CD4-positive, CD25-positive, alpha-beta regulatory T cell (primary cell): ENCODE data around the gene CAB39. TPM values are rescaled to one million over a fixed set of nuclear protein-coding genes. Genes with fewer than 3 reads are reported as not detected.

Experiments used
- ATAC-seq, 2 donors: fragments of 150-1000 bp; cut with Tn5 transposase; one replicate each; pipeline ENCODE4 v1.10.0; 2021; ENCODE audit warnings: low read depth in 2 of 2, moderate number of reproducible peaks in 2 of 2, moderate library complexity in 1 of 2
- DNase-seq, 3 donors: peaks; one replicate each; pipeline versions ENCODE4 v3.0.0 to v3.0.0-alpha.2; 2012 to 2022; ENCODE audit warnings: mixed read lengths in 1 of 3
- H3K27ac ChIP-seq: one replicate; pipeline ENCODE4 v1.7.0; 2013; ENCODE audit warnings: mild to moderate bottlenecking, low read length; ENCODE audit not compliant: insufficient read depth, poor library complexity, severe bottlenecking
- H3K27me3 ChIP-seq: one replicate; pipeline ENCODE4 v1.7.0; 2013; ENCODE audit warnings: low read length; ENCODE audit not compliant: control insufficient read depth, insufficient read depth
- H3K36me3 ChIP-seq: one replicate; pipeline ENCODE4 v1.7.0; 2013; ENCODE audit warnings: mild to moderate bottlenecking, low read length, moderate library complexity; ENCODE audit not compliant: control insufficient read depth, insufficient read depth
- H3K4me1 ChIP-seq: 2 replicates; pipeline ENCODE4 v1.7.0; 2013; ENCODE audit warnings: mild to moderate bottlenecking, low read length; ENCODE audit not compliant: insufficient read depth, control insufficient read depth, poor library complexity, severe bottlenecking
- H3K4me3 ChIP-seq: one replicate; pipeline ENCODE4 v1.7.0; 2013; ENCODE audit warnings: low read depth, mild to moderate bottlenecking, low read length, moderate library complexity
- H3K9me3 ChIP-seq, 2 experiments: 1 replicate in 1 of 2; 2 replicates in 1 of 2; pipeline ENCODE4 v1.7.0; 2013; ENCODE audit warnings: low read length in 2 of 2, mild to moderate bottlenecking in 1 of 2, moderate library complexity in 1 of 2; ENCODE audit not compliant: control insufficient read depth in 2 of 2
- H3K27ac Mint-ChIP-seq, 3 donors: one replicate each; pipeline ENCODE4 v1.8.0; 2020 to 2022; ENCODE audit warnings: mild to moderate bottlenecking in 3 of 3, mixed read lengths in 3 of 3, moderate library complexity in 2 of 3
- H3K27me3 Mint-ChIP-seq: one replicate; pipeline ENCODE4 v1.8.0; 2022; ENCODE audit warnings: mild to moderate bottlenecking, mixed read lengths
- H3K36me3 Mint-ChIP-seq: one replicate; pipeline ENCODE4 v1.8.0; 2020; ENCODE audit warnings: mixed read lengths
- H3K4me1 Mint-ChIP-seq, 4 donors: one replicate each; pipeline ENCODE4 v1.8.0; 2020 to 2022; ENCODE audit warnings: mixed read lengths in 4 of 4, mild to moderate bottlenecking in 1 of 4
- H3K4me3 Mint-ChIP-seq, 4 donors: one replicate each; pipeline ENCODE4 v1.8.0; 2020 to 2022; ENCODE audit warnings: mild to moderate bottlenecking in 4 of 4, mixed read lengths in 4 of 4, moderate library complexity in 3 of 4
- H3K9me3 Mint-ChIP-seq, 7 donors: one replicate each; pipeline ENCODE4 v1.8.0; 2020 to 2022; ENCODE audit warnings: mixed read lengths in 7 of 7, mild to moderate bottlenecking in 3 of 7, moderate library complexity in 2 of 7
- polyA plus RNA-seq, 4 donors: library from polyadenylated mRNA; unstranded; fragments of 300-500 nt; fragmentation: Illumina TruSeq; gene quantifications; one replicate each; pipeline ENCODE4 v1.2.3, GENCODE V29; 2021
- total RNA-seq: library from RNA; stranded (reverse); gene quantifications from one replicate; pipeline ENCODE4 v1.2.3, GENCODE V29; 2022

The CAB39 gene
- total and polyA plus RNA-seq, 5 donors from 2014 or later: 64.3 to 114 (median 85.8) TPM

DNA sequence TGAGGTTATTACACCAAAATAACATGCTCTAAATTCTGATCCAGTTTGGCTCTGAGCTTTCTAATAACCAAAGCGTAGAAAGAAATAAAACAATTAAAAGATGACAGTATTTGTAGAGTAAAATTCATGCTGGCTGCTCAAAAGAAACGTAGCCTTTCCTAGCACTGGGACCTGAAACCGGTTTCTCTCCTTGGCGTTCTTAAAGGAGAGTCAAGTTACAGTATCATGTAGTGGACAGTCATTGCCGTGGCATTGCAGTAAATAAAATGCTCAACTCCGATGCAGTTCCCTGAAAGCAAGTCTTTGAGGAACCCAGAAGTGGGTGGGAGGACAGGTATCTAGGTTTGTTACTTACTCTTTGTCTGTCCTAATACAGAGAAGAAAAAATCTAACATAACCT lies 99.4 kb downstream of the CAB39 start:
- no peaks in the 10 kb centered on the region for H3K4me1 ChIP-seq
- Mint-ChIP-seq H3K9me3 (no peaks in the 10 kb centered on the region), H3K36me3 (peaks cover 62% of the 10 kb centered on the region), H3K27me3 (no peaks in the 10 kb centered on the region), H3K4me1 (peaks cover 3 to 24% (median 16%) of the 10 kb centered on the region in 4 donors), H3K4me3 (no peak overlapping the region), H3K27ac (peak overlapping the region; percentile 30 to 91 (median 44))
- H3K4me3 ChIP-seq: no peak overlapping the region
- DNase-seq (no peak), ATAC-seq (no peak)
- H3K36me3 ChIP-seq: peaks cover 80% of the 10 kb centered on the region
- H3K27me3 ChIP-seq: no peaks in the 10 kb centered on the region
- no peak overlapping the region for H3K27ac ChIP-seq
- H3K9me3 ChIP-seq: no peaks in the 10 kb centered on the region

DNA sequence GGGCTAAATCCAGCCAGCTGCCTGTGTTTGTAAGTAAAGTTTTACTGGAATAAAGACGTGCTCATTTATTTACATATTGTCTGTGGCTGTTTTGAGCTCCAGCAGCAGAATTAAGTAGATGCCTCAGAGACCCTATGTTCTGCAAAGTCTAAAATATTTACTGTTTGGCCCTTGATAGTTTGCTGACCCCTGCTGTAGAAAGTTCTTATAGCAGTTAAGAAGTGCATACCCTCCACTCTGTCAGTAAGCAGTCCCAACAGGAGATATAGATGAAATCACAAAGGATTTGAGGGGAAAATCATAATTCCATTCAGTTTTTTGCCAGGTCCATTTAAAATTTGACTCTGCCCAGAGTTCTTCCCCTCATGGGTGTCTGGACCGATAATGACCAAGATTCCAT lies 102.0 kb downstream of the CAB39 start:
- H3K36me3 Mint-ChIP-seq: peaks cover 57% of the 10 kb centered on the region
- no peak for ATAC-seq
- H3K27ac ChIP-seq: no peak overlapping the region
- H3K4me3 ChIP-seq: no peak overlapping the region
- peaks cover 3 to 23% (median 14%) of the 10 kb centered on the region in 4 donors for H3K4me1 Mint-ChIP-seq
- peak in 1 of 3 donors; percentile 39 for DNase-seq
- H3K36me3 ChIP-seq: peaks cover 90% of the 10 kb centered on the region
- no peaks in the 10 kb centered on the region for H3K27me3 ChIP-seq
- no peaks in the 10 kb centered on the region for H3K4me1 ChIP-seq
- H3K4me3 Mint-ChIP-seq: no peak overlapping the region
- H3K27me3 Mint-ChIP-seq: no peaks in the 10 kb centered on the region
- H3K9me3 Mint-ChIP-seq: no peaks in the 10 kb centered on the region
- peak overlapping the region in 2 of 3 donors; percentile 7 to 83 for H3K27ac Mint-ChIP-seq
- no peaks in the 10 kb centered on the region for H3K9me3 ChIP-seq

DNA sequence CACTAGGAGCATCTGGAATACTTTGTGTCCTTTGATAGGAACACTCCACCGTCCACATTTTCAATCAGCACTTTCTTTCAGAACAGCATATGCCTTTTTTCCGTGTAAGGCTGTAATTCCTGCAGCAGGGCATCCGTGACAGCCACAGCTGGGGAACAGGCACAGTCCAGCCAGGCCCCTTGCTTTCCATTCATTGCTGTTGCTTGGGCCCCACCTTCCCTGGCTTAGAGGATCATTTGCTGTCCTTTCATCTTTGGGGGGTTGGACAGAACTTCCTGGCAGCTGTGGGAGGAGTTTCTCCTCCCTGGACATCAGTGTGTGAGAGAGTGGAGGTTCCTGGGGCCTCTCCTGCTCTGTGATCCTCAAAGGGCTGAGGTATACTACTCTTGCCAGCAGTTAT lies 102.4 kb downstream of the CAB39 start:
- Mint-ChIP-seq H3K27ac (peak overlapping the region in 2 of 3 donors; percentile 7 to 83), H3K4me3 (no peak overlapping the region), H3K27me3 (no peaks in the 10 kb centered on the region), H3K9me3 (no peaks in the 10 kb centered on the region), H3K4me1 (peaks cover 3 to 23% (median 14%) of the 10 kb centered on the region in 4 donors), H3K36me3 (peaks cover 56% of the 10 kb centered on the region)
- no peaks in the 10 kb centered on the region for H3K4me1 ChIP-seq
- ATAC-seq: no peak
- H3K27me3 ChIP-seq: no peaks in the 10 kb centered on the region
- H3K27ac ChIP-seq: no peak overlapping the region
- H3K4me3 ChIP-seq: no peak overlapping the region
- peaks cover 93% of the 10 kb centered on the region for H3K36me3 ChIP-seq
- no peak for DNase-seq
- no peaks in the 10 kb centered on the region for H3K9me3 ChIP-seq

DNA sequence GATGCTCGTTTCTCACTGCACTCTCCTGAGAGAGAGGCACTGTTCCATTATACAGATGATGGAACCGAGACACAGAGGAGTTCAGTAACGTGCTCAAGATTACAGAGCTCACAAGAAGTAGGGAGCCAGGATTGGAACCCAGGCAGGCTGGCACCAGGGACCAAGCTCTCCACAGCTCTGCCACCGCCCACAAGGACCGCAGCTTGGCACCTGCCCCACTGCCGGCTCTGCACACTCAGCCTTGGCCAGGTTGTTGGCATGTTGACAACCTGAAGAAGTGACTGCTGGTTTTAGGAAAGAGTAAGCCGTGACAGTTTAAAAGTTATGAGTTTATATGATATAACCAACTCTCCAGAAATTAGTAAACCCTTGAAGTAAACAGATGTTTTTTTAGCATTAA lies 104.1 kb downstream of the CAB39 start:
- Mint-ChIP-seq H3K4me3 (no peak overlapping the region), H3K36me3 (peaks cover 50% of the 10 kb centered on the region), H3K27me3 (no peaks in the 10 kb centered on the region), H3K4me1 (peaks cover 3 to 23% (median 11%) of the 10 kb centered on the region in 4 donors), H3K27ac (peak overlapping the region in 1 of 3 donors; percentile 37), H3K9me3 (no peaks in the 10 kb centered on the region)
- no peak overlapping the region for H3K4me3 ChIP-seq
- no peaks in the 10 kb centered on the region for H3K27me3 ChIP-seq
- H3K36me3 ChIP-seq: peaks cover 88% of the 10 kb centered on the region
- H3K4me1 ChIP-seq: no peaks in the 10 kb centered on the region
- DNase-seq (no peak), ATAC-seq (no peak)
- no peak overlapping the region for H3K27ac ChIP-seq
- H3K9me3 ChIP-seq: no peaks in the 10 kb centered on the region

DNA sequence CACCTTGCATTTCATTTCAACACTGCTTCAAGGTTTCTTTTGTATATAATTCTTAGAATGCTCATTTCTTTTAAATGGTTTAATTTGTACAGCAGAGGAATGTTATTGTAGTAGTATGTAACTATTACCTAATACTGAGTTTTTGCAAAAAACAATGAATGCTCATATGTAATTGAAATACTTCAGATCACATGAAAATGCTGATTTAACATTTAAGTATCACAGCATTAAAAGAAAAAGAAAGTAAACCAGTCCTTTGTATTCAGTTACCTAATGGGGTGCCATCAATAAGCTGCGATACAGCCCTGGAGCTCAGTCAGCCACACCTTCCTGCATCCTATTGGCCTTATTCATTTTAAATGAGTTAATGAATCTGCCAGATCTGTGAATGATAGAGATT lies 106.8 kb downstream of the CAB39 start:
- no peak for DNase-seq
- no peaks in the 10 kb centered on the region for H3K9me3 Mint-ChIP-seq

DNA sequence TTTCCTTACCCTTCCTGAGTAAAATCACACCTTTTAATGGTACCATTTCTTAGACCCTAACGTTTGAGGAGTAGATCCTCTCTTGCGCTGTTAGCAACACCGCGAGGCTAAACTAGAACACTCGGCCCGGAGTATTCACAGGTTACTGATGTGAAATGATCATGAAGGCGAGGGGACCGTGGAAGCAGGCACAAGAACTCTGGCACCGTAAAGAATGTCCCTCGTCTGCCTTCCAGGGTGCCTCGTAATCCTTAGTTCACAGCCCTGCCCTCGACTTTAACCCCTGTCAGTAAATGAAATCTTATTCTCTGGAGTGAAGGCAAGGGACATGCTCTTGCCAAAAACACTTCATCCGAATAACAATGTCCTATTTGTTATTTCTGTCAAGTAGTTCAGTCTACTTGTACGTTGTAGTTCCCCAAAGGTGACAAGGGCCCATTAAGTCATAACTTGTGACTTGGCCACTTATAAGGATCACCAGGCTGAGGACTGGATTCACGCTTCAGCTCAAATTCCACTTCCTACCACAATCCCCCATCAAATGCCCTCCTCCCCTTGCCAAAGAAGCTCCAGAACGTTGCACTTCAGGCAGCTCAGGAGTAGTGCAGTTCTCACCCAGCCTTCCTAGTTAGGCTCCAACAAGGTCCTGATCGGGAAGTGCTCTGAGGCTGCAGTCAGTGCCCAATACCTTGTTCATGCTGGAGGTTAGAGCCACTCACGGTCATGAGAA lies 108.8 kb downstream of the CAB39 start:
- no peak overlapping the region for H3K27ac Mint-ChIP-seq
- peaks cover 23% of the 10 kb centered on the region for H3K36me3 Mint-ChIP-seq
- no peaks in the 10 kb centered on the region for H3K27me3 ChIP-seq
- H3K9me3 Mint-ChIP-seq: no peaks in the 10 kb centered on the region
- H3K27ac ChIP-seq: no peak overlapping the region
- peaks cover 10% of the 10 kb centered on the region for H3K27me3 Mint-ChIP-seq
- peaks cover 6% of the 10 kb centered on the region for H3K4me1 ChIP-seq
- H3K4me3 ChIP-seq: no peak overlapping the region
- ATAC-seq: no peak
- no peak for DNase-seq
- H3K4me3 Mint-ChIP-seq: no peak overlapping the region
- H3K36me3 ChIP-seq: peaks cover 46% of the 10 kb centered on the region
- peaks cover 5 to 11% (median 10%) of the 10 kb centered on the region in 4 donors for H3K4me1 Mint-ChIP-seq
- H3K9me3 ChIP-seq: no peaks in the 10 kb centered on the region

More for the DNA sequence above, 106.8 kb downstream of the CAB39 start:
- Histone ChIP-seq H3K9me3 (no peaks in the 10 kb centered on the region), H3K36me3 (peaks cover 64% of the 10 kb centered on the region), H3K4me3 (no peak overlapping the region), H3K4me1 (peaks cover 3% of the 10 kb centered on the region), H3K27ac (no peak overlapping the region), H3K27me3 (no peaks in the 10 kb centered on the region)
- H3K27me3 Mint-ChIP-seq: peaks cover 1% of the 10 kb centered on the region
- H3K4me3 Mint-ChIP-seq: no peak overlapping the region
- peak overlapping the region in 2 of 3 donors; percentile 28 to 49 for H3K27ac Mint-ChIP-seq
- peaks cover 30% of the 10 kb centered on the region for H3K36me3 Mint-ChIP-seq
- H3K4me1 Mint-ChIP-seq: peaks cover 6 to 15% (median 8%) of the 10 kb centered on the region in 4 donors
- no peak for ATAC-seq

DNA sequence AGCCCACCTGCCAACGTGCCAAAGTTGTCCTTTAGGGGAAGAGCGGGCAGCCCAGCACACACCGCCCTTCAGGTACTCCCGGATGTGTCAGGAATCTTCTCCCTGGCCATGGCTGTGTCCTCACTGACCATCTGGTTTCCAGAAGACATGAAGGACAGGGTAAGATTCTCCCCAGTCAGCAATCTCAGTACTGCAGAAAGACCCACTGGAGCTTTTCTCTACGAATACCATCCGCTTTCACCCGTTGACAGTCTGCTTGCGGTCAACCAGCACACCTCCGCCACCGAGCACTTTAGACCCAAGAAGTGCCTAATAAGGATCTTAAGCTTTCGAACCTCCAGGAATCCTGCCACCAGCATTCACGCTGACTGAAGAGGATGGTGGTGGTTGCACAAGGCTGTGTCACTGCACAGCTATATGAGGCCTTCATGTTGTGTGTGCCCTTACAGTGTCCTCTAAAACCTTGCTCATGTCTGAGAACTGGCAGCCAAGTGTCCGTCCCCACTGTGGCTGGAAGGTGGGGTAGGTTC lies 109.4 kb downstream of the CAB39 start:
- H3K4me1 ChIP-seq: peaks cover 6% of the 10 kb centered on the region
- peaks cover 2% of the 10 kb centered on the region for H3K27me3 ChIP-seq
- peaks cover 5 to 16% (median 12%) of the 10 kb centered on the region in 4 donors for H3K4me1 Mint-ChIP-seq
- H3K9me3 Mint-ChIP-seq: no peaks in the 10 kb centered on the region
- no peak for DNase-seq
- ATAC-seq: no peak
- no peaks in the 10 kb centered on the region for H3K9me3 ChIP-seq
- peaks cover 19% of the 10 kb centered on the region for H3K36me3 Mint-ChIP-seq
- H3K4me3 Mint-ChIP-seq: no peak overlapping the region
- H3K27ac Mint-ChIP-seq: no peak overlapping the region
- H3K4me3 ChIP-seq: no peak overlapping the region
- peaks cover 16% of the 10 kb centered on the region for H3K27me3 Mint-ChIP-seq
- H3K27ac ChIP-seq: no peak overlapping the region
- H3K36me3 ChIP-seq: peaks cover 40% of the 10 kb centered on the region
